HG02870 (cell line): ENCODE results near the gene GIPC3.

Experiments
- ATAC-seq: cut with Tn5 transposase; IDR thresholded peaks from one replicate; pipeline ENCODE4 v1.9.1; 2021; ENCODE audit warnings: mild to moderate bottlenecking, moderate library complexity; ENCODE audit not compliant: unreplicated experiment

Gene GIPC3

DNA sequence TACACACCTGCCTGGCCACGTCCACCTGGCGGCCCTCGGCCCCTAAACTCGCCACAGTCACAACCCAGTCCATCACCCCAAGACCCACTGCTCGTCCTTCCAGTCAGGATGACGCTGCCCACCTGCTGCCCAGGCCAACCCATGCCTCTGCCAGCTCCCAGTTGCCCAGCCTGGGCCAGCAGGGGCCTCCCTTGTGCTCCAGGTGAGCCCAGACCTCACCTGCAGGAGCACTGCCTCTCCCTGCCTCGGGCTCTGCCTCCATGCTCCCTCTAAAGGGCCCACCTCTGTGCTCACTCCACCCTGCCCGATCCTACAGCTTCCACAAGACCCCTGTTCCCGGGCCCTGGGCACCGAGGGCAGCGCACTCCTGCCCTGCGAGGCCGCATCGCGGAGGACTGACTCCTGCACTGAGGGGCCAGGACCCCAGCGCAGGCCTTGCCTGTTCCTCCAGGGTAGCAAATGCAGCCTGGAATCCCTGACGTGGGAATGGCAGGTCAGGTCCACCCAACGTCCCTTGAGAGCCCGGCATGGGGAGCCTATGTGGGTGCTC is 49.3 kb downstream of the GIPC3 start:
- no peak for ATAC-seq

GRCh38 chr19:3636506-3636905 is 51.2 kb downstream of the GIPC3 start:
- no peak for ATAC-seq

DNA sequence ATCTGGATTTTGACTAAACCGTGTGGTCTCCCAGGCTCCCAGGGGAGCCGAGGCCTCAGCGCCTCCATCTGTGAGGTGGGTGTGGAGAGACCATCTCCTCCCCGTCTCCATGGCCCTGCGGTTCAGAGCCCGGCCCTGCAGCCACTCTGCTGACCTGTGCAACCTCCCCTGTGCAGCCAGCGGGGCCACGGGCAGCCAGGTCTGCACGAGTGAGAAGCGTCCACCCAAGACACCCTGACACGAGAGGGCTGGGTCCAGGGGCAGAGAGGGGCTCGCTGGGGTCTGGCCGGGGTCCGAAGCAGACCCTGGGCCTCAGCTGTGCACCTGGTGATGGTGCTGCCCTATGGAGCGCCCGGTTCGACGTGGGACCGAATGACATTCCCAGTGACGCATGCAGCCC is 51.7 kb downstream of the GIPC3 start:
- no peak for ATAC-seq

- ATAC-seq = no peak
These were observed 52.3 kb downstream of the GIPC3 start for GRCh38 chr19:3637621-3638020.

DNA sequence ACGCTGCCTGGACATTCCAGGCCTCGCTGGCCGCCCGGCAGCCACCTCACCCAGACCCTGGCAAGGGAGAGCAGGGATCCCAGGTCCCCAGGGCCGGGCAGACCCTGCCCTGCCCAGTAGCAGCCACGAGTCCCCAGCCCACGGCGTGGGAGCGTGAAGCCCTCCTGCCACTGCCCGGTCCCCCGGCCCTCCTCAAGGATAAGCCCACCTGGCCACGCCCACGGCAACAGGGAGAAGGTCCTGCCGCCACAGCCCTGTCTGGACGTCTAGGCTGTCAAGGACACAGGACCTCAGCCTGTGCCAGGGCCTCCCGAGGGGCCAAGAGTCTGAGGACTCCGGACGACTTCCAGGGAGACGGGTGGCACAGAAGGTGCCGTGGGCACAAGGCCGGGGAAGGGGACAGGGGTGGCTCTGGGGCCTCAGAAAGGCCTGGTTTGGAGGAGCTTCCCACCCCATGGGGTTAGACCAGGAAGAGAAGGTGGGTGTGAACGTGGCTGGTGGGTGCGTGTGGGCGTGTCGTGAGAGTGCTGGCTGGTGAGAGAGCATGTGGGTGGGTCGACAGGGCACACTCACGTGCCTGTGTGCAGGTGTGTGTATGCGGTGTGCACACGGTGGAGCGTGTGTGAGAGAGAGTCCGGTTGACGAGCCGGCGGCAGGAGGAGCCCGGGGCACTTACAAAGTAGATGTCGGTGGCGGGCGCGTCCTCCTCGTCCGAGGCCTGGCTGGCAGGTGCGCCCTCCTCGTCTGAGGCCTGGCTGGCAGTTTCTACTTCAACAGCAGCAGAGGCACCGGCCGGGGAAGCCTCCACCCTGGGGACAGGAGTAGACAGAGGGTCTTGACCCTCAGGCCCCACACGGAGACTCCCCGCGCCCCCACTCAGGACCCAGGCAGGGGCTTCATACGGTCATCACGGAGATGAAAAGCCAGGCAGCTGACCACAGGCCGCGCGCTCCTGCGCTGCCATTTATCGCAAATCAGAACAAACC is 53.2 kb downstream of the GIPC3 start:
- ATAC-seq = no peak

GRCh38 chr19:3639479-3639878 is 54.2 kb downstream of the GIPC3 start:
- ATAC-seq = no peak

GRCh38 chr19:3641515-3642269 is 56.4 kb downstream of the GIPC3 start:
- no peak for ATAC-seq

- no peak for ATAC-seq
These were observed 57.0 kb downstream of the GIPC3 start for GRCh38 chr19:3642296-3642695.
